Measurements from ENCODE around the gene PKNOX2.

The PKNOX2 gene

GRCh38 chr11:125457814-125458343 is 293.3 kb downstream of the PKNOX2 start:
- no peaks in the 10 kb centered on the region for H3K9me3 ChIP-seq (replicated peaks; ENCODE audit: insufficient read depth, low read length)
- TF ChIP-seq EZH2phosphoT487 (IDR thresholded peaks at IDR 0.05; ENCODE audit: low read length) (no peak), EZH2 (optimal IDR thresholded peaks at IDR 0.05; ENCODE audit: low read depth, low read length) (no peak)
- TF ChIP-seq, protein P1, sequence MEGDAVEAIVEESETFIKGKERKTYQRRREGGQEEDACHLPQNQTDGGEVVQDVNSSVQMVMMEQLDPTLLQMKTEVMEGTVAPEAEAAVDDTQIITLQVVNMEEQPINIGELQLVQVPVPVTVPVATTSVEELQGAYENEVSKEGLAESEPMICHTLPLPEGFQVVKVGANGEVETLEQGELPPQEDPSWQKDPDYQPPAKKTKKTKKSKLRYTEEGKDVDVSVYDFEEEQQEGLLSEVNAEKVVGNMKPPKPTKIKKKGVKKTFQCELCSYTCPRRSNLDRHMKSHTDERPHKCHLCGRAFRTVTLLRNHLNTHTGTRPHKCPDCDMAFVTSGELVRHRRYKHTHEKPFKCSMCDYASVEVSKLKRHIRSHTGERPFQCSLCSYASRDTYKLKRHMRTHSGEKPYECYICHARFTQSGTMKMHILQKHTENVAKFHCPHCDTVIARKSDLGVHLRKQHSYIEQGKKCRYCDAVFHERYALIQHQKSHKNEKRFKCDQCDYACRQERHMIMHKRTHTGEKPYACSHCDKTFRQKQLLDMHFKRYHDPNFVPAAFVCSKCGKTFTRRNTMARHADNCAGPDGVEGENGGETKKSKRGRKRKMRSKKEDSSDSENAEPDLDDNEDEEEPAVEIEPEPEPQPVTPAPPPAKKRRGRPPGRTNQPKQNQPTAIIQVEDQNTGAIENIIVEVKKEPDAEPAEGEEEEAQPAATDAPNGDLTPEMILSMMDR (IDR thresholded peaks at IDR 0.05; ENCODE audit: low read length): no peak

GRCh38 chr11:125460275-125460674 is 295.7 kb downstream of the PKNOX2 start:
- Histone ChIP-seq H3K9me3 (replicated peaks; ENCODE audit: insufficient read depth, low read length) (no peaks in the 10 kb centered on the region), H2AFZ (ENCODE audit: low read length) (no peak overlapping the region), H3K9ac (ENCODE audit: low read length) (no peak overlapping the region), H3K9me2 (replicated peaks; ENCODE audit: insufficient read depth, low read length) (no peaks in the 10 kb centered on the region), H3K4me1 (ENCODE audit: low read length) (no peaks in the 10 kb centered on the region), H3K36me3 (replicated peaks; ENCODE audit: insufficient read depth, low read length) (no peaks in the 10 kb centered on the region), H3K4me3 (ENCODE audit: low read length) (no peak overlapping the region), H3K4me2 (ENCODE audit: low read depth, low read length) (no peak overlapping the region), H3K27me3 (replicated peaks; ENCODE audit: insufficient read depth, low read length) (no peaks in the 10 kb centered on the region), H3K27ac (ENCODE audit: low read length) (no peak overlapping the region), H4K20me1 (ENCODE audit: insufficient read depth, low read length) (no peaks in the 10 kb centered on the region), H3F3A (ENCODE audit: insufficient read depth, low read length) (no peaks in the 10 kb centered on the region), H3K79me2 (ENCODE audit: low read length) (no peaks in the 10 kb centered on the region)
- no peak for TF ChIP-seq EZH2phosphoT487 (IDR thresholded peaks at IDR 0.05; ENCODE audit: low read length)
- no peak for TF ChIP-seq EZH2 (optimal IDR thresholded peaks at IDR 0.05; ENCODE audit: low read depth, low read length)
- TF ChIP-seq, protein P1 (IDR thresholded peaks at IDR 0.05; ENCODE audit: low read length): no peak
- no peak for DNase-seq

More at GRCh38 chr11:125457814-125458343, 293.3 kb downstream of the PKNOX2 start:
- Histone ChIP-seq H3K27me3 (replicated peaks; ENCODE audit: insufficient read depth, low read length) (no peaks in the 10 kb centered on the region), H3K4me3 (ENCODE audit: low read length) (no peak overlapping the region), H3K9me2 (replicated peaks; ENCODE audit: insufficient read depth, low read length) (no peaks in the 10 kb centered on the region), H3K27ac (ENCODE audit: low read length) (no peak overlapping the region), H3K79me2 (ENCODE audit: low read length) (no peaks in the 10 kb centered on the region), H3F3A (ENCODE audit: insufficient read depth, low read length) (no peaks in the 10 kb centered on the region), H3K9ac (ENCODE audit: low read length) (no peak overlapping the region), H3K36me3 (replicated peaks; ENCODE audit: insufficient read depth, low read length) (no peaks in the 10 kb centered on the region), H3K4me2 (ENCODE audit: low read depth, low read length) (no peak overlapping the region), H4K20me1 (ENCODE audit: insufficient read depth, low read length) (no peaks in the 10 kb centered on the region), H2AFZ (ENCODE audit: low read length) (no peak overlapping the region), H3K4me1 (ENCODE audit: low read length) (no peaks in the 10 kb centered on the region)
- DNase-seq: no peak

DNA sequence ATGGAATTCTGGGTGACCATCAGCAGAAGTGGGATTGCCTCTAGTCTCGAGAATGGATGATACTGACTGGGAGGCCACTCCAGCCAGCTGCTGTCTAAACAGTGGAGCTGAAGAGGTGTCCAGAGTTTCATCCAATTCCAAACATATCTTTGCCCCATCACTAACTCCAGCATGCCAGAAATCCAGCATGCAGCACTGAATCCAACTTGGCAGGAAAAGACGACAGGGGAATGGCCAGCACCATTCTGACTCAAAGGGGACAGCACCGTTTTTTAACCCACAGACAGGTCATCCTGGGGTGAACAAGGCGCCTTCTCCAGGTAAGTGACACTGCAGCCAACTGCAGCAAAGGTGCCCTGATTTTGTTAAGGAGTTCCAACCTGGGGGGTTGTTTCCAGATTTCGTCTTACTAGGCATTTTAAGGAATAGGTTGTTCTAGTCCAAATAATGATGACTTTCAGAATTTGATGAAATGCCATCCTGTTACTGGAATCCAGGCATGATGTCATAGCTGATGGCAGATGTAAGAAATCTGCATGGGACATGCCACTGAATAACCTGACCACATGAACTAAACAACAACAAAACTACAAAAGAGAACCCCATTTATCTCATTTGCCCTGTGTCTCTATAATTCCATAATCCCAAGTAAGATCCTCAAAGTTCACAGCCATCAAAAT is 299.2 kb downstream of the PKNOX2 start:
- H3F3A ChIP-seq (ENCODE audit: insufficient read depth, low read length): no peaks in the 10 kb centered on the region
- H3K4me3 ChIP-seq (ENCODE audit: low read length): no peak overlapping the region
- H3K27ac ChIP-seq (ENCODE audit: low read length): no peak overlapping the region
- no peaks in the 10 kb centered on the region for H3K9me3 ChIP-seq (replicated peaks; ENCODE audit: insufficient read depth, low read length)
- no peak overlapping the region for H3K9ac ChIP-seq (ENCODE audit: low read length)
- H4K20me1 ChIP-seq (ENCODE audit: insufficient read depth, low read length): no peaks in the 10 kb centered on the region
- H2AFZ ChIP-seq (ENCODE audit: low read length): no peak overlapping the region
- no peaks in the 10 kb centered on the region for H3K4me1 ChIP-seq (ENCODE audit: low read length)
- no peak for DNase-seq
- no peak for TF ChIP-seq EZH2phosphoT487 (IDR thresholded peaks at IDR 0.05; ENCODE audit: low read length)
- TF ChIP-seq, protein P1 (IDR thresholded peaks at IDR 0.05; ENCODE audit: low read length): no peak
- TF ChIP-seq EZH2 (optimal IDR thresholded peaks at IDR 0.05; ENCODE audit: low read depth, low read length): no peak
- no peaks in the 10 kb centered on the region for H3K27me3 ChIP-seq (replicated peaks; ENCODE audit: insufficient read depth, low read length)
- H3K79me2 ChIP-seq (ENCODE audit: low read length): no peaks in the 10 kb centered on the region
- no peaks in the 10 kb centered on the region for H3K9me2 ChIP-seq (replicated peaks; ENCODE audit: insufficient read depth, low read length)
- H3K36me3 ChIP-seq (replicated peaks; ENCODE audit: insufficient read depth, low read length): no peaks in the 10 kb centered on the region
- no peak overlapping the region for H3K4me2 ChIP-seq (ENCODE audit: low read depth, low read length)
